Hematopoietic multipotent progenitor cell treated with erythropoietin and hydrocortisone succinate and interleukin-3 and kit ligand, for 17 days (in vitro differentiated cells): ENCODE data around the gene PET100.

Source experiments
- DNase-seq: peaks from one replicate; pipeline ENCODE4 v3.0.0-alpha.2; 2015; ENCODE audit warnings: low spot score

The PET100 gene

GRCh38 chr19:7612282-7613274, 17.0 kb upstream of the PET100 start:
- DNase-seq, result no peak

GRCh38 chr19:7614859-7615741, 14.5 kb upstream of the PET100 start:
- DNase-seq, result no peak

DNA sequence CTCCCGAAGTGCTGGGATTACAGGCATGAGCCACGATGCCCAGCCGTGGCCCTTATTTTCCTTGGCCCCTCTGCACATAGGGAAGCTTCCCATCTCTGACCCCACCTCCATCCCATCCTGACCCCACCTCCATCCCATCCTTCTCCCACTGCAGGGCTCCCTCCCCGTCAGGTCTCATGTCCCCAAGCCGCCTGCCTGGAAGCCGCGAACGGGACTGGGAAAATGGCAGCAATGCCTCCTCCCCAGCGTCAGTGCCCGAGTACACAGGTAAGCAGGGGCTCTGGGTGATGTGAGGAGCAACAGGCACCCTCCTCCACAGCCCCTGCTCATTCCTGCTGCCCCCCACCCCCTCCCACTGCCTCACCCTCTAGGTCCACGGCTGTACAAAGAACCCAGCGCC, 12.4 kb upstream of the PET100 start:
- DNase-seq, result no peak

GRCh38 chr19:7617735-7618134, 11.9 kb upstream of the PET100 start:
- DNase-seq, result no peak

- DNase-seq, result peak; percentile 28
Observed at GRCh38 chr19:7618348-7618747, 11.2 kb upstream of the PET100 start.

DNA sequence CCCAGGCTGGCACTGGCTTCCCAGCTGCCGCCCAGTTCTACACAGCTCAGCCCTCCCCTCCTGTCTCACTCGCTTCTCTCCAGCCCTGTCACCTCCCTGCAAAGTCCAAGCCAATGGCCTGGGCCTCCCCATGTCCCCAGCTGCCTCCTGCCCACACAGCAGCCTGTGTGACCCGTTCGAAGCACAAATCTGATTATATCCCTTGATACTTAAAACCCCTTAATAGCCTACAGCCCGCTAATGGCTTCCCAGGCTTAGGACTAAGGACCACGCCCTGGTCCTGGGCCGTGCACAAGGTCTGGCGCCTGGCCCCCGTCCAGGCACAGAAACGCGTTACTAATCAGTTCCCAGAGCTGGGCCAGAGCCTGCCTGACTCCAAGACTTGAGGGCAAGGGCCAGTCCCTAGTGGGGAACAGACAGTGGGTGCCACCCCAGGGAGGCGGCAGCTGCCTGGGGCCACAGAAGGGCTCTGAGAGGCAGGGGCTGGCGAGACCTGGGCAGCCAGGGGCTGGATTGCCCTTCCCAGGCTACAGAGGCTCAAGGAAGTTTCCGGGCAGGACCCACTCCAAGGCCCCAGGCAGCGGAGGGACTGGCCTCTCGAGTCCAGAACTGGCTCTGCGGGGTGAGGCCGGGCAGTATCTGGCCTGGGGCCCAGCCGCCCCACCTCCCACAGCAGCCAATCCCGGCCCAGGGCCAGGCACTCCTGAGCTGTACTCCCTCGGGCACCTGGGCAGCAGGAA, 10.7 kb upstream of the PET100 start:
- DNase-seq, result no peak

- no peak for DNase-seq
Observed at GRCh38 chr19:7619671-7620441, 9.7 kb upstream of the PET100 start.

DNA sequence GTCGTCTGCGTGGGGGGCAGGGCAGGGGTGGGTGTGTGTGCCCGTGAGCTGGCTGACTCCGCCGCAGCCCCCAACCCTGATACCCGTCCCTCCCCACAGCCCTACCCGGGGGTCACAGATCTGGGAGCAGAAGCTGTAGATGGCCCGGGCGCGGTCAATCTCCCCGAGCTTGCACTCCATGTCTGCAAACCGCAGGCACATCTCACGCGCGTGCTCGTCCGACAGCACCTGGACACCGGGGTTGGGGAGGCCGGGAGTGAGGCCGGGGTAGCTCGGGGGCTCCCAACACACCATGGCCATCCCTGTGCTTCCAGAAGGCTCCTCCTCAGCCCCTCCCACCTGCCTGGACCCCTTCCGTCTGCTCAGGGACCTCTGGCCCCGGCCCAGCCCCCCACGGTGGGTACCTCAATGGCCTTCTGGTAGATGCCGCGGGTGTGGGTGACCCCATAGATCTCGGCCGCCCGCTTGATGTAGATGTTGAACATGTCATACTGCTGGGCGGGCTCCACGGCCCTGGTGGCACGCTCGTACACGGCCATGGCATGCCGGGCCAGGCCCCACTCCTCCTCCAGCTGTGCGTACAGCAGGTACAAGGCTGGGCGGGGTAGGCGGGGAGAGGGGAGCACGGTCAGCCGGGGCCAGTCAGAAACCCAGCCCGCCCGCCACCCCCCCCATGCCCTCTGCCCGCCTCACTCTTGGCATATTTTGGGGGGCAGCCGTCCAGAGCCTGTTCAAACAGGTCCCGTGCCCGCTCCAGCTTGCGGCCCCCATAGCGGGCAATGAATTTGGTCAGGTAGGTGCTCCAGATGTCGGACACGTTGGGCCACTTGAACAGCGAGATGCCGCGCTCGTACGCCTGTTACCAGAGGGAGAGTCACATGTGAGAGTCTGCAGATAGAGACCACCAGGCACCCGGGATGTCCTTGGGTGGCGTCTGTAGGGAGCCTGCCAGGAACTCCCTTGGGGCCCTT, 8.9 kb upstream of the PET100 start:
- DNase-seq, result no peak

DNA sequence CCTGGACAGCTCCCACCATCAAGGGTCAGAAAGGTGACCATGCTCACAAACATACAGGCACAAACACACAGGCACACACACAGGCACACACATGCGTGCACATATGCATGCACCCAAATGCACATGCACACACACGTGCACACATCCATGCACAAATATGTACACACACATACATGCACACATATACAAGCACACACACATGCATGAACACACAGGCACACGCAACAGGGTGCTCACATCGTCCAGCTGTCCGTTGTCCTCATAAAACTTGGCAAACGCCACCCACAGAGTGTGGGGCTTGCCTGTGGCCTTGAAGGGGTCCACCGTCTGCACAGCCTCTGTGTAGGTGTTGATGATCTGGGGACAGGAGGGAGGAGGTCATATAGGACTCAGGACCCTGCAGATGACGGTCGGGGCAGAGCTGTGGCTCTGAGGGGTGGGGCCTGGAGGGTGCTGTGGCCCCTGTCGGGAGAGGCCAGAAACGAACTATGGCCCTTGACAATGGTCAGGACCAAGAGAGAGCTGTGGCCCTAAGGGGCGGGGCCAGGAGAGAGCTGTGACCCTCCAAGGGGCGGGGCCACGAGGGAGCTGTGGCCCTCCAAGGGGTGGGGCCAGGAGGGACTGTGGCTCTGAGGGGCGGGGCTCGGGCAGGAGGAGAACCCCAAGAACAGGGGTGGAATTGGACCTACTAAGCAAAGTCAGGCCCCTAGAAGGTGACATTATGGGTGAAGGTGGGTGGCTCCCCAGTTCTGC, 6.5 kb upstream of the PET100 start:
- DNase-seq, result no peak

DNA sequence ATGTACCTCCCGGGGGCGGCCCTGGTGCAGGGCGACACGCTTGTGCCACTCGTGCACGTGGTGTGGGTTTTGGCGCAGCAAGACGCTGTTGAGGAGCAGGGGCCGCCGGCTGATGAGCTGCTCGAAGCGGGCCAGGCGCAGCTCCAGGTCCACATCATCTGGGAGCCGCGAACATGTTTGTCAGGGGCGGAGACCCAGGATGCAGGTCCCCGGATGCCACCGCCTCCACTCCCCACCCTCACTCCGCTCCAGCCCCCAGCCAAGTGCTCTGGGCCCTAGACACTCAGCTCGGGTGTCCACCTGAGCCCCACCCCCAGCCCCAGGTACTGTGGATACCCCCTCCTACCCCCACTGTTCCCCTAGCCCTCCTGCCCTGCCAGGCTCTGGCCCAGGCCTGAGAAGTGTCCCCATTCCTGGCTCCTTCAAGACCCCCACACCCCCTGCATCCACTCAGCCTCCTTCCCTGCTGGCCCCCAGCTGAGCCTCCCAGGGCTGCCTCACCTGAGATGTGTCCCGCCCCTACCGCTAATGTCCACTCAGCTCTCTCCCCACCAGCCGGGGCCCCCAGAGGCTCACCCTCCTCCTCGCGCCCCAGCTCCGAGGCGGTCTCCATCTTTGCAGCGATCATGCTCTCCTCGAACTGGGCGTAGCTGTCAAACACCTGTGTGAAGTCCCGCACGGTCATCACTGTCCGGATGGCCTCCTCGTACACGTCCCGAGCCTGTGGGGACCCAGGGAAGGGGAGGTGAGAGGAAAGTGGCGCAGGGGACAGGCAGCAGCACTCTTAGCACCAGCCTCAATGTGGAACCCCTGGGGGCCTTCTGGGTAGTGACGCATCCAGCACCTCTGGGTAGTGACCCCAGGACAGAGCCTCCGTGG, 5.6 kb upstream of the PET100 start:
- DNase-seq, result no peak

DNA sequence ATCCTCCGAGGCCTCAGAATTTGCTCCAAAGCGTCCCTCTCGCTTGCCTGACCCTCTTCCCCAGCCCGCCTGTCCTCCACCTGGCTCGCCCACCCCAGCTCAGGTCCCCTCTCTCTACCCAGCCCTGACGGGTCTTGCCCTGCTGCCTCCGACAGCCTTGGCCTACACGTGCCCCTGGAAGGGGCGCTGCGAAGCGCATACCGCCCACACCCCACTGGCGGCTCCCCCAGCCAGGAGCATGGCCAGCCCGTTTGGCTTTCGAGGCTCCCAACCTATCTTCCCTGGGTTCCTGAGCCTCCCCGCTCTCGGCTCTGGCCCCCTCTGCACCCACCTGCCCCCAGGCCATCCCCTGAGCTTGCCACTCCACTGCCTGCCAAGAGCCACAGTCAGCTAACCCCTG, 4.8 kb upstream of the PET100 start:
- no peak for DNase-seq

DNA sequence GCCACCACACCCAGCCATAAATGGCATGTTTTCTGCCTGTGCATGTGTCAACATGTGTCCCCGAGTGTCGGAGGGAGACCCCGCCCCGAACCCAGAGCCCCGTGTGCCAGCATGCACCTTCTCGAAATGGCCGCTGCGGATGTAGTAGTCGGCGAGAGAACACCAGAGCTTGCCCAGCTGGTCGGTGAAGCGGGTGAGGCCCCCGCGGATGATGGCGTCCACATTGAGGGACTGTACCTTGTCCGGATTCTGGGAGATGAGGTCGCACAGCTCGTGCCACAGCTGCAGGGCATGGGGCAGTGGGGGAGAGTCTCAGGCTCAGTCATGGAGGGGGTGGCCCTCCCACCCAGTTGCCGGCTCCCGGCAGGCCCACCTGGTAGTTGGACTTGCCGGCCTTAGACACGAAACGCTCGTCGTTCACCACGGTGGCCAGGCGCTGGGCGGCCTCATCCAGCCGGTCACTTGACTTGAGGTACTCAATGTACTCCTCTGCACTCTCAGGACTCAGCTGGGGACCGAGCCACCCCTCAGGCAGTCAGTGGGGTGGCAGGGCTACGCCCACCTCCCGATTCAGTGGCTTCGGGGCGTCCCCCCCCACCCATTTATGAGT, 3.7 kb upstream of the PET100 start:
- DNase-seq, result no peak

- DNase-seq, result no peak
Observed at GRCh38 chr19:7627166-7627565, 2.4 kb upstream of the PET100 start.

DNA sequence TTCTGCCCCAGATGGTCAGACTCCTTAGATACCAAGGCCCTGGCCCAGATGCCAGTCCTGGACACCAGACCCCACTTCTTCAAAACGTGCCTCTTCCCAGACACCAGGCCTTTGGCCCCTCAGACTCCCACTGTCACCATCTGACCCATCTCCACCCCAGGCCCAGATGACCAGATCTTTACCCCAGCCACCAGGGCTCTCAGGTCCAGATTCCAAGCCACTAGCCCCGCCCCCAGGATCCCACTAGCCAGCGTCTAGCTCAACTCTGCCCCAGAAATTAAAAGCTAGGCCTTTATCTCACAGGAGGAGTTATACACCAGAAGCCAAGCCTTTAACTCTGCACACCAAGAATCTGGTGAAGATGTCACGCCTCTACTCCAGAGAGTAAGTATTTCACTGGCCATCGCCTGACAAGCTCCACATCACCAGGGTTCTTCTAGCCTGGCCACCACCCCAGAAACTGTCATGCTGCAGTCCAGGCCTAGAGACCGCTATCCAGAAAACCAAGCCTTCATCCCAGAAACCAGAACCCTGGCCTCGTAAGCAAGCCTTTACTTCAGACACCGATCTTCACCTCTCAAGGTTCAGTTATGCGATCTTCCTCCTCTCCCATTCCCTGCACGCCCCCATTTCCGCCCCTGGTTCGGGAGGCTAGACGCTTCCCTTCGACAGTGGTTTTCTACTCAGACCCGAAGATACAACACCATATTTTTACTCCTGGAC, 843 bp upstream of the PET100 start:
- DNase-seq, result peak; percentile 26

- DNase-seq, result no peak
Observed at GRCh38 chr19:7631577-7631976, 2.0 kb downstream of the PET100 start.

- no peak for DNase-seq
Observed at GRCh38 chr19:7632340-7633203, 3.0 kb downstream of the PET100 start.
